Neuron (in vitro differentiated cells): ENCODE results near the gene NFYC.

Source experiments
- H2AFZ ChIP-seq: one replicate; pipeline ENCODE4 v1.6.1; 2013; ENCODE audit warnings: low read depth, mild to moderate bottlenecking, inconsistent platforms, low read length, moderate library complexity
- H3K27me3 ChIP-seq: one replicate; pipeline ENCODE4 v1.6.1; 2013; ENCODE audit warnings: low read length; ENCODE audit not compliant: insufficient read depth
- H3K36me3 ChIP-seq: one replicate; pipeline ENCODE4 v1.6.1; 2013; ENCODE audit warnings: low read length; ENCODE audit not compliant: insufficient read depth
- H3K4me1 ChIP-seq: one replicate; pipeline ENCODE4 v1.6.1; 2013; ENCODE audit warnings: low read length; ENCODE audit not compliant: insufficient read depth
- H3K4me3 ChIP-seq: 2 replicates; pipeline ENCODE4 v1.5.1; 2013; ENCODE audit warnings: mild to moderate bottlenecking, low read length, moderate library complexity
- H3K9me3 ChIP-seq: one replicate; pipeline ENCODE4 v1.6.1; 2013; ENCODE audit warnings: low read length

Gene NFYC

DNA sequence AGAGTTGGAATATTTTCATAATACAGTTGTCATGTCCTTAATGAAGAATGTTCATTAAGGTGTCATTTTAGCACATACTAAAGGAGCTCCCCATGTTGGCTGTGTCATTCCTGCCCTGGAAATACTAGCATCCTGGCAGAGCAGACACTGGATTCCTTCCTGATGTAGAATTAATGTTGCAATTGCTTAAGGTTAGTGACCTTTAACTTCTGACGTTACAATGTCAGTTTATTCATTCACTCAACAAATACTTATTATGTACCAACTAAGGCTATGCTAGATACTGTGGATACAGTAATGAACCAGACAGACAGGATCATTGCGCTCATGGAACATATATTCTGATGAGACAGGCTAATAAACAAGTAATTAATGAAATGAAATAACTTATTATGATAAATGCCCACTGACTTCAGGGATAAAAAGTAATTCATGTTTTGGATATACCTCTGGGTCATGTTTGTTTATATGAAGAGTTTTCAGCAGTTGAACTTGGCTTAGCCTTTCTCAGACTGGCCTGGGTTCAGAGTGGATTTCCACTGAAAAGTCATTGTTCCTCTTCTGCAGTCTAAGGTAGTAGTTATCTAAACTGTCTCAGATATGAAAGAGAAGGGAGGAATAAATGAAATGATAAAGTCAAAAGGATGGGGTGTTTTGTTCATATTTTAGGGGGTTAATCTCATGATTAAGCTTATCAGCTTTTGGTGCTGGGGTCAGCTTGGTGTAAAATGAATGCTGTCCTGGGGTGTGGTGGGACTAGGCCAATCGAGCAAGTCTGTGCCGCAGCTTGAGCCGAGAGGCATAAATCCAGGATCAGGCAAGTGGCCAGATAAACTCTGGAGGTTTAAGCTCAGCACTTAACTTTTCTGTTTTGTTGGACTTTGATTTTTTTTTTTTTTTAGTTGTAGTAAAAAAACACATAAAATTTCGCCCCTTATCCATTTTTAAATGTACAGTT, 48.8 kb downstream of the NFYC start:
- Histone ChIP-seq H3K36me3 (peaks cover 58% of the 10 kb centered on the region), H3K27me3 (no peaks in the 10 kb centered on the region), H3K9me3 (no peaks in the 10 kb centered on the region), H2AFZ (no peak overlapping the region), H3K4me3 (no peak overlapping the region), H3K4me1 (peaks cover 4% of the 10 kb centered on the region)

DNA sequence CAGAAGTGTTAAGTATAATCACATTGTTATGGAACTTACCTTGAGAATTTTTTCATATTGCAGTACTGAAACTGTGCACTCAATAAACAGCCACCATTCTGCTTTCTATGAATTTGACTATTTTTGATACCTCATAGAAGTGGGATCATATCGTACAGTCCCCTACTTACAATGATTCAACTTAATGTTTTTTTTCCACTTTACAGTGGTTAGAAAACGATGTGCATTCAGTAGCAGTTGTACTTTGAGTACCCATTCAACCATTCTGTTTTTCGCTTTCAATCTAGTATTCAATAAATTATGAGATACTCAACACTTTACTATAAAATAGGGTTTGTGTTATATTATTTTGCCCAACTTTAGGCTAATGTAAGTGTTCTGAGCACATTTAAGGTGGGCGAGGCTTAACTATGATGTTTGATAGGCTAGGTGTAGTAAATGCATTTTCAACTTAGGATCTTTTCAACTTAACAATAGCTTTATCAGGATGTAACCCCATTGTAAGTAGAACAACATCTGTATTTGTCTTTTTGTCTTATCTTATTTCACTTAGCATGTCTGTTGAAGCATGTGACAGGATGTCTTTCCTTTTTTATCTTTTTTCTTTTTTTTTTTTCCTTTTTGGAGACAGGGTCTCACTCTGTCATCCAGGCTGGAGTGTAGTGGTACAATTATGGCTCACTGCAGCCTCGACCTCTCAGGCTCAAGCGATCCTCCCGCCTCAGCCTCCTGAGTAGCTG, 49.7 kb downstream of the NFYC start:
- H2AFZ ChIP-seq = no peak overlapping the region
- H3K4me3 ChIP-seq = no peak overlapping the region
- H3K9me3 ChIP-seq = no peaks in the 10 kb centered on the region
- peaks cover 7% of the 10 kb centered on the region for H3K4me1 ChIP-seq
- peaks cover 65% of the 10 kb centered on the region for H3K36me3 ChIP-seq
- H3K27me3 ChIP-seq = no peaks in the 10 kb centered on the region

DNA sequence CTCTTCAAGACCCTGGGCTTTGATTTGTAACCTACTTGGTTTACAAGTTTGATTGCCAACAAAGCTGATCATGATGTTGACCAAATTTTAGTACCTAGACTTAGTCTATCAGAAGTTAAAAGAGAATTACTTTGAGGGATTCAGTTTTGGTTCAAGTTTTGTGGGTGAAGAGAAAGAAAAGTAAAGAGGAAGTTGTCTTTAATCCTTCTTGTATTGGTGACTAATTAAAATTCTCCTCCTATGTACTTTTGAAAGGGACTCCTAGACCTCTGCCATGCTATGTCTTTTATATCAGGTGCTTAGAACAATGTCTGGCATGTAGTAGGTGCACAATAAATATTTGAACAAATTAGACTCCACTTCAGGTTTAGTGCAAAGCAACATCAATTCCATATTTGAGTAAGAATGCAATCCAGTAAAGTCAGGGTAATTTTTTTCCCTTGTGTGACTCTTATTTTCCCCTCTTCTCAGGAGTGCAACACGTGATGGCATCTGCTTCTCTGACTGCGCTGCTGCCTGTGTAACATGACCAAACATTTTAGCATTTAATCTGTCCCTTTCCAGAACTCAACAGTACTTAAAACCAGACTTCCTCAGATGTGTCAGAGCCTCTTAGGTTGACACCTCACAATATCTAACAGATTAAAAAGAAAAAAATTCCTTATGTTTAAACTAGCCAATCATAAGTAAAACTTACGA, 51.0 kb downstream of the NFYC start:
- Histone ChIP-seq H3K4me3 (no peak overlapping the region), H3K36me3 (peaks cover 78% of the 10 kb centered on the region), H2AFZ (no peak overlapping the region), H3K9me3 (no peaks in the 10 kb centered on the region), H3K27me3 (no peaks in the 10 kb centered on the region), H3K4me1 (peaks cover 7% of the 10 kb centered on the region)

DNA sequence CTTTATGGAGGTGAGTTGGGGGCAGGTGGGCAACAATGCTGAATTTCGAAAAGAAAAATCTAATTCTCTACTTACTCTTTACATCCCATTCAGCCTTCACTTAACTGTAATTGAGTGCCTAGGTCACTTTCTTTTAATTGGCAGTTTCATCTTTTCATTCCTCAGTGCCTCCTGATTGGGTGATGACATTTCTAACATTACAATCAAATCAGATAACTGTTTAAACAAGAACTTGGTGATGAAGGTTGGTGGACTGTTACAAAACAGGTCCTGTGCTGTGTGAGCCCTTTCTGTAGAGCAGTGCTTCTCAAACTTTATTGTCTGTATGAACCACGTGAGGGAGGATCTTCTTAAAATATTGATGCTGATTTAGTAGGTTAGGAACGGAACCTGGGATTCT, 51.9 kb downstream of the NFYC start:
- H3K4me3 ChIP-seq = no peak overlapping the region
- H3K9me3 ChIP-seq = no peaks in the 10 kb centered on the region
- H3K36me3 ChIP-seq = peaks cover 83% of the 10 kb centered on the region
- no peaks in the 10 kb centered on the region for H3K27me3 ChIP-seq
- H2AFZ ChIP-seq = no peak overlapping the region
- peaks cover 7% of the 10 kb centered on the region for H3K4me1 ChIP-seq

DNA sequence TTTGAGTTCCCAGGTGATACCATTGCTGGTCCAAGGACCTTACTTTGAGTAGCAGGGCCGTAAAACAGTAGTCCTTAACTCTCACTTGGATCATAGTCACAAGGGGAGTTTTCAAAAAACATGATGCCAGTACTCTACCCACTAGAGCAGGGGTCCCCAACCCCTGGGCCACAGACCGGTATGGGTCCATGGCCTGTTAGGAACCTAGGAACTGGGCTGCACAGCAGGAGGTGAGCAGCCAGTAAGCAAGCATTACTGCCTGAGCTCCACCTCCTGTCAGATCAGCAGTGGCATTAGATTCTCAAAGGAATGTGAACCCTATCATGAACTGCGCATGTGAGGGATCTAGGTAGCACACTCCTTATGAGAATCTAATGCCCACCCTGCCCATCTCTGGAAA, 52.4 kb downstream of the NFYC start:
- Histone ChIP-seq H2AFZ (no peak overlapping the region), H3K4me1 (peaks cover 7% of the 10 kb centered on the region), H3K27me3 (no peaks in the 10 kb centered on the region), H3K9me3 (no peaks in the 10 kb centered on the region), H3K4me3 (no peak overlapping the region), H3K36me3 (peaks cover 83% of the 10 kb centered on the region)

DNA sequence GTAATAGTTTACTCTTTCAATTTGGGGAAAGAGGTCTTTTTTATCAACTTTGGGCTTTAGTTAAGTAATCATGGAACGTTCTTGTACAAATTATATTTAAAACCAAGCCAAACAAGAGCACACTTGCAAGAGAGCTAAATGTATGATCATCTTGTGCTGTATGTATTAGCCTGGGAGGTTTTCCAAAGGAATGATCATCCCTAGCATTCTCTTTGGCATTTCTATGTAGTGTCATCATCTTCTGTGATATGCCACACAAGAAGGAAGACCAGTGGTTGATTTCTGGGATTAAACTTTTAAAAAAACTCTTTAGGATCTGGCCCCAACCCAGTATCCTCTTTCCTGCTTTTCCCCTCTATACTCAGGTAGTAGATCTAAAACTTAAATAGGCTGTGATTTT, 53.7 kb downstream of the NFYC start:
- Histone ChIP-seq H2AFZ (no peak overlapping the region), H3K4me3 (no peak overlapping the region), H3K36me3 (peaks cover 83% of the 10 kb centered on the region), H3K9me3 (no peaks in the 10 kb centered on the region), H3K27me3 (no peaks in the 10 kb centered on the region), H3K4me1 (peaks cover 7% of the 10 kb centered on the region)

DNA sequence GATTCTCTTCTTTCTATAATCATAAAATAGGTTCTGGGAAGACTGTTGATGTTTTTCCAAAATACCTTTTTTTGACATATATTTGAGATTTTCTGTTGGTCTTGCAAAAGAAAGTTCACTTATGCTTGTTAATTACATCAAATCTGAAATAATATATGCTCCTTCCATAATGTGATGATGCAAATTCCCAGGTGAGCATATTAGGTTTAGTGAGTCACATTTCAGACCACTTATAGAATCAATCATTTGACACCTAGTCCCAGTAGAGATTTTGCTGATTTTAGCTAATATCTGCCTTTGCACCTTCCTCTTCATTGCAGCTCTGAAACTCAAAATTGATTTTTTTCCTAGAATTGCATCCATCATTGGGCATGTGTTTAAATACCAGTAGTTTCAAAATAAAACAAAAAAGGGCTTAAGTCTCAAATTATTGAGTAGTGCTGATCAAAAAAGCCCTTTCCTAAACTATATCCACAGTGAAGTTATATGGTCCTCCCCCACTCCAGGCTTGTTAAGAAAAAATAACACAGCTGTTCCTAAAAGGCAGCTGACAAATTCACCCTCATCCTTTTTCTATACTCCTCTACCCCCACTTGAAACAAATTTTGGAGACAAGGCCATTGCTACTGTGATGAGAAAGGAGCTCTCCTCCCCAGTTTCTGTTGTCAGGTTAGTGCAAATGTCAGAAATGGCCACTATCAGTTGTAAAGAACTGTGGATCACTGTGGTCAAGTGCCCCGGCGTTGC, 55.0 kb downstream of the NFYC start:
- peaks cover 83% of the 10 kb centered on the region for H3K36me3 ChIP-seq
- peaks cover 7% of the 10 kb centered on the region for H3K4me1 ChIP-seq
- H3K9me3 ChIP-seq = no peaks in the 10 kb centered on the region
- no peaks in the 10 kb centered on the region for H3K27me3 ChIP-seq
- H2AFZ ChIP-seq = no peak overlapping the region
- H3K4me3 ChIP-seq = no peak overlapping the region

DNA sequence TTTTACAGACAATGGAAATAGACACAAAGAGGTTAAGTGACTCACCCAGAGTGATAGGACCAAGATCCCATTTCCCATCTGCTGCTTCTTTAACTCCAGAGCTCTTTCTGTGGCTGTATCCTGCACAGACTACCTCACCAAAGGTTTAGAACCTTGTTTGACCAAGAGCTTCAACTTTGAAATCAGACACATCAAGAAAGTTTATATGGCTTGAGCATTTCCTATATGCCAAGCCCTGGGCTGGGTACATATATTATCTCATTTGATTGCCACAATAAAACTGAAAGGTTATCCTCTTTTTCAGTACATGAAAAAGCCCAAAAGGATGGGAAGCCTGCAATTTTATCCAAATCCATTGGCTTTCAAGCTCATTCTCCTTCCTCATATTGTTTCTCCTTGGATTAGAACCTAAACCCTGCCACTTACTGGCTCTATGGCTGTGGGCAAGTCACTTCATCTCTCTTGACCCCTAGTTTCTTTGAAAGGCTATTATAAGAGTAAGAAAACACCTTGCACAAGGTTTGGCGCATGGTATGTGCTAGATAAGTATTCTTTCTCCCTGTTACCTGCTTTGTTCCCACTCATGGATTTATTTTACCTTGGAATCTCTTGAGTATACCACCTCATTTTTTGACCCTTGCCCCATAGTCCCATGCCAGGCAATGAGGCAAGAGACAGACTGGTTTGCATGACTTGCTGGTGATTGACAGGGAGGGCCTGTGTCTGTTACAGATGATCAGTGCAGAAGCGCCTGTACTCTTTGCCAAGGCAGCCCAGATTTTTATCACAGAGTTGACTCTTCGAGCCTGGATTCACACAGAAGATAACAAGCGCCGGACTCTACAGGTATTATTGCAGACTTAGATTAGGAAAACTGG, 57.6 kb downstream of the NFYC start:
- Histone ChIP-seq H3K4me1 (peaks cover 7% of the 10 kb centered on the region), H3K36me3 (peaks cover 77% of the 10 kb centered on the region), H3K9me3 (no peaks in the 10 kb centered on the region), H3K27me3 (no peaks in the 10 kb centered on the region), H2AFZ (no peak overlapping the region), H3K4me3 (no peak overlapping the region)

DNA sequence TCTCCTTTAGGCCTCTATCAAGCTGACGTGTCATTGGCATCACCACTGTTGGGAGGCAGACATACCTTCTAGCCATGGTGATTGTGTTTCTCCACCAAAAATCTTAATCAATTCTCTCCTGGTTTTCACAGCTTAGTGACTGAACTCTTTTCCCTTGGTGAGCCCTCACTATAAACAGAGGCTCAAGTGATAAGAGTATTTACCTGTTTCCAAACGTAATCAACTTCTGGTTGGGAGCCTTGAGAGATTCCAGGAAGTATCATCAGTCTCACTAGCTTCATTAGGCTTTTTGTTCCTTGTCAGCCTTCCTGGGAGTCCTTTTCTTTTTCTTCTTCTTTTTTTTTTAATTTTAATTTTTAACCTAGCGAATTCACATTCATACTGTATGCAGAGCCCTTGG, 58.3 kb downstream of the NFYC start:
- Histone ChIP-seq H3K36me3 (peaks cover 84% of the 10 kb centered on the region), H3K4me1 (peaks cover 7% of the 10 kb centered on the region), H3K27me3 (no peaks in the 10 kb centered on the region), H3K4me3 (no peak overlapping the region), H3K9me3 (no peaks in the 10 kb centered on the region), H2AFZ (no peak overlapping the region)

DNA sequence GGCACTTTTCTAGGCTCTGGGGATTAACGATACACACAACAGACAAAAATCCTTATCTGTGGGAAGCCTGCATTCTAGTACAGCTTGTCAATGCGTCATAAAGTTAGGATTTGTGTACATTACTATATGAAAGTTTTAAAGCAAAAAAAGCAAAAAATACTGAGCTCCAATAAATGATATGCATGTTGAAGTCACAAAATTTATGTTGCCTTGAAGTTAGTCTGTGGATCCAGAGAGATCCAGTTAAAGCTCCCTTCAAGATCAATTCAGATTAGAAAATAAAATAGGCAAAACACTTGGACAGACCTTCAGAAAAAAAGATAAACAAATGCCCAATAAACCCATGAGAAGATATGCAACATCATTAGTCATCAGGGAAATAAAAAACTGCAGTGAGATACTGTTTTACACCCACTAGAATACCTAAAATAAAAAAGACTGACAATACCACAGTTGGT, 59.0 kb downstream of the NFYC start:
- H3K4me1 ChIP-seq = peaks cover 2% of the 10 kb centered on the region
- peaks cover 86% of the 10 kb centered on the region for H3K36me3 ChIP-seq
- no peak overlapping the region for H3K4me3 ChIP-seq
- H3K9me3 ChIP-seq = no peaks in the 10 kb centered on the region
- no peak overlapping the region for H2AFZ ChIP-seq
- no peaks in the 10 kb centered on the region for H3K27me3 ChIP-seq

DNA sequence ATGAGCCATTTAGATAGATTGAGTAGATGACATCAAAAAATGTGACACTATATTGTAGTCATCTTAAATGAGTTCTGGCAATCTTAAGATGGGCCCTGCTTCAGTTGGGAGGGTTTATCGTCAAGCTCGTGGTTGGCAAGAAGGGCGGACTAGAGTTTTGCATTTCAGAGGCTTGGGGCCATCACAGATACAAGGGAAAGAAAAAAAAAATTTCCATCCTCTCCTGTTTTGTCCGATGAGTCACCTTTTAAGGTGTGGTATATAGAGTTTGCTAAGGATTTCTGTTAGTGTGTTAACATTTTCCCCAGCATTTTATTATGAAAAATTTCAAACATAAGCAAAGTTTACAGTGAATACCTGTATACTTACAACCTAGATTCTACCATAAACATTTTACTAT, 60.3 kb downstream of the NFYC start:
- Histone ChIP-seq H3K9me3 (no peaks in the 10 kb centered on the region), H3K4me3 (no peak overlapping the region), H3K27me3 (no peaks in the 10 kb centered on the region), H3K4me1 (no peaks in the 10 kb centered on the region), H2AFZ (no peak overlapping the region), H3K36me3 (peaks cover 88% of the 10 kb centered on the region)
